Left lung (tissue), 10 donors: ENCODE measurements around the gene RTEL1. TPM values are rescaled to one million over a fixed set of nuclear protein-coding genes. Genes with fewer than 3 reads are reported as not detected.

Experiments
- ATAC-seq: fragments of 200-7000 bp; cut with Tn5 transposase; one replicate; pipeline ENCODE4 v1.9.1; 2020; ENCODE audit warnings: moderate library complexity
- DNase-seq, 4 donors: peaks; one replicate each; pipeline ENCODE4 v3.0.0-alpha.2; 2013 to 2020
- H3K27ac ChIP-seq, 2 donors: fragments of 200-600 bp; sonication (generic) in 1 of 2; one replicate each; pipeline versions ENCODE4 v1.5.0 to v1.8.0; 2020 to 2021
- H3K27me3 ChIP-seq, 2 donors: fragments of 200-600 bp; sonication (generic) in 1 of 2; one replicate each; pipeline versions ENCODE4 v1.5.0 to v1.8.0; 2020 to 2021
- H3K36me3 ChIP-seq, 2 donors: fragments of 200-600 bp; sonication (generic) in 1 of 2; one replicate each; pipeline versions ENCODE4 v1.5.0 to v1.8.0; 2020 to 2021
- H3K4me1 ChIP-seq, 2 donors: fragments of 200-600 bp; one replicate each; pipeline ENCODE4 v1.8.0; 2021
- H3K4me3 ChIP-seq, 2 donors: fragments of 200-600 bp; sonication (generic) in 1 of 2; one replicate each; pipeline versions ENCODE4 v1.5.0 to v1.8.0; 2020 to 2021; ENCODE audit warnings: mild to moderate bottlenecking in 1 of 2
- H3K9me3 ChIP-seq, 2 donors: fragments of 200-600 bp; sonication (generic) in 1 of 2; one replicate each; pipeline versions ENCODE4 v1.5.0 to v1.8.0; 2020 to 2021
- intact Hi-C, 2 donors: fragments of 100-400 bp; cut with DNase I; formaldehyde crosslinking; loops; one replicate each; pipeline versions ENCODE4 v1.11.2 to v1.14.2; 2022
- polyA plus RNA-seq, 6 donors: library from polyadenylated mRNA; unstranded; fragments of 120-200 nt; gene quantifications; one replicate each; pipeline ENCODE4 v1.2.1, GENCODE V29; 2013; ENCODE audit not compliant: insufficient read length in 6 of 6
- total RNA-seq, 2 donors: library from RNA; stranded (reverse); fragmentation: NEBNext Ultra II Directional; extraction: Animal tissue kit (Norgen Biotek cat#: 25700); gene quantifications; one replicate each; pipeline ENCODE4 v1.2.1, GENCODE V29; 2021
- TF ChIP-seq, protein P1 (sequence below), 2 donors: fragments of 200-600 bp; sonication (generic) in 1 of 2; IDR thresholded peaks; one replicate each; pipeline versions ENCODE4 v1.5.0 to v1.8.0; 2021; ENCODE audit warnings: antibody characterized with exemption in 2 of 2
- donor health status: DM: no; HTN: yes; CAD: no.
- donor health status: DM: no; HTN: no; CAD: no.

RTEL1 gene
- total and polyA plus RNA-seq, 8 donors = 19.6 to 38.8 (median 22.4) TPM

DNA sequence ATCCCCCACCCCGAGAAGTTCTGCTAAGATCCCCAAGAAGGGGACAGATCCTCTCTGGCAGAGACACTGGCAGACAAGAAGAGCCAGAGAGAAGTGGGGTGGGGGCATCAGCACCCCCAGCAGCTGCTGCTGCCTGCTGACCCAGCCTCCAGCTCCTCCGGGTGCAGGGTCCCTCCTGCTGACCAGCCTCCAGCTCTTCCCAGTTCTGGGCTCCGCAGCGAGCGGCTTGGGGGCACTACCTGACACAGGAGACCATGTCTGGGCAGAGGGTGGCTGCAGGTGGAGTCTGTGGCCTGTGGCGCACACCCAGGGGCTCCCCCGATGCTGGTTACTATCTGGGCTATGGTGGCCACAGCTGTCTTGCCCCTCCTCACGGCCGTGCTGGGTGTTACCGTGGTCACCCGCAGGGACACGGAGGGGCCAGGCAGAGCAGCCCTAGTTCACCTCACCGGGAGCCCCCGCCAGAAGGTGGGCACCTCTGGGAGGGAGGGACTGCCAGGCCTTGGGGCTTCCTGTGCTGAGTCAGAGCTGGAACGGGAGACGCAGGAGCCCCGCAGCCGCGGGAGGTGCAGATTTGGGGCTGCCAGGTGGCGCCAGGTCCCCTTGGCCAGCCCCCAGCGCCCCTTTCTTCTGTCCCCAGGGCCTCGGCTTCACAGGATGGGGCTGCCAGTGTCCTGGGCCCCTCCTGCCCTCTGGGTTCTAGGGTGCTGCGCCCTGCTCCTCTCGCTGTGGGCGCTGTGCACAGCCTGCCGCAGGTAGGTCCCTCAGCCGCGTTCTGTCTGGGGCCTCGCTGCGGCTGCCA is 79.0 kb downstream of the RTEL1 start:
- peak overlapping the region in 1 of 2 donors; percentile 43 for H3K4me3 ChIP-seq
- H3K4me1 ChIP-seq = peaks cover 31 to 46% of the 10 kb centered on the region in 2 donors
- peaks cover 0 to 51% of the 10 kb centered on the region in 2 donors for H3K36me3 ChIP-seq

DNA sequence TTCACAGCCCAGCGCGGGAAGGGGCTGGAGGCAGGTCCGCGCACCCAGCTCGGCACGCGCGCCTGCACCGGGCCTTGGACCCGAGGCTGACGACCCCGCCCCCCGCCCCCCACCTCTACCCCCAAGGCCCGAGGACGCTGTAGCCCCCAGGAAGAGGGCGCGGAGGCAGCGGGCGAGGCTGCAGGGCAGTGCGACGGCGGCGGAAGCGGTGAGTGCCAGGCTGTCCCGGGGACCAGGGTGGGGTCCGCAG is 79.5 kb downstream of the RTEL1 start:
- Histone ChIP-seq H3K9me3 (no peaks in the 10 kb centered on the region), H3K36me3 (peaks cover 0 to 57% of the 10 kb centered on the region in 2 donors), H3K27me3 (peaks cover 0 to 26% of the 10 kb centered on the region in 2 donors), H3K4me3 (peak overlapping the region in 1 of 2 donors; percentile 43), H3K4me1 (peaks cover 31 to 48% of the 10 kb centered on the region in 2 donors), H3K27ac (peak overlapping the region in 1 of 2 donors; percentile 41)
- DNase-seq = no peak
- intact Hi-C loops = no loop called here
- TF ChIP-seq, protein P1, sequence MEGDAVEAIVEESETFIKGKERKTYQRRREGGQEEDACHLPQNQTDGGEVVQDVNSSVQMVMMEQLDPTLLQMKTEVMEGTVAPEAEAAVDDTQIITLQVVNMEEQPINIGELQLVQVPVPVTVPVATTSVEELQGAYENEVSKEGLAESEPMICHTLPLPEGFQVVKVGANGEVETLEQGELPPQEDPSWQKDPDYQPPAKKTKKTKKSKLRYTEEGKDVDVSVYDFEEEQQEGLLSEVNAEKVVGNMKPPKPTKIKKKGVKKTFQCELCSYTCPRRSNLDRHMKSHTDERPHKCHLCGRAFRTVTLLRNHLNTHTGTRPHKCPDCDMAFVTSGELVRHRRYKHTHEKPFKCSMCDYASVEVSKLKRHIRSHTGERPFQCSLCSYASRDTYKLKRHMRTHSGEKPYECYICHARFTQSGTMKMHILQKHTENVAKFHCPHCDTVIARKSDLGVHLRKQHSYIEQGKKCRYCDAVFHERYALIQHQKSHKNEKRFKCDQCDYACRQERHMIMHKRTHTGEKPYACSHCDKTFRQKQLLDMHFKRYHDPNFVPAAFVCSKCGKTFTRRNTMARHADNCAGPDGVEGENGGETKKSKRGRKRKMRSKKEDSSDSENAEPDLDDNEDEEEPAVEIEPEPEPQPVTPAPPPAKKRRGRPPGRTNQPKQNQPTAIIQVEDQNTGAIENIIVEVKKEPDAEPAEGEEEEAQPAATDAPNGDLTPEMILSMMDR (IDR thresholded peaks at IDR 0.05) = no peak
- ATAC-seq = no peak

More for the DNA sequence above, 79.0 kb downstream of the RTEL1 start:
- Histone ChIP-seq H3K9me3 (no peaks in the 10 kb centered on the region), H3K27ac (peak overlapping the region in 1 of 2 donors; percentile 41), H3K27me3 (peaks cover 0 to 26% of the 10 kb centered on the region in 2 donors)
- no peak for ATAC-seq
- TF ChIP-seq, protein P1 (IDR thresholded peaks at IDR 0.05) = no peak
- intact Hi-C loops = no loop called here
- peak in 1 of 4 donors; percentile 80 for DNase-seq

DNA sequence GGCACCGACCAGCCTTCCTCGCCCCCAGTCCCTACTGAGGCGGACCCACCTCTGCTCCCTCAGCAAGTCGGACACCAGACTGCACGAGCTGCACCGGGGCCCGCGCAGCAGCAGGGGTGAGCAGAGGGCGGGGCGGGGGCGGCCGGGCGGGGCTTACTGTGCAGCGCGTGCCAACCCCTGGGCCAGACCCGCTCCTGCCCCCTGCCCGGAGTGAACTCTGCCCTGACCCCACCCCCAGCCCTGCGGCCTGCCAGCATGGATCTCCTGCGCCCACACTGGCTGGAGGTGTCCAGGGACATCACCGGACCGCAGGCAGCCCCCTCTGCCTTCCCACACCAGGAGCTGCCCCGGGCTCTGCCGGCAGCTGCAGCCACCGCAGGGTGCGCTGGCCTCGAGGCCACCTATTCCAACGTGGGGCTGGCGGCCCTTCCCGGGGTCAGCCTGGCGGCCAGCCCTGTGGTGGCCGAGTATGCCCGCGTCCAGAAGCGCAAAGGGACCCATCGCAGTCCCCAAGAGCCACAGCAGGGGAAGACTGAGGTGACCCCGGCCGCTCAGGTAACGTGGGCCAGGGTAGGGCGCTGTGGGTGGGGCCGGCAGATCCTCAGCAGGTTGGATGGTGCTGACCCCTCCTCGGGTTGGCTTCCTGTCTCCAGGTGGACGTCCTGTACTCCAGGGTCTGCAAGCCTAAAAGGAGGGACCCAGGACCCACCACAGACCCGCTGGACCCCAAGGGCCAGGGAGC is 80.0 kb downstream of the RTEL1 start:
- intact Hi-C loops = no loop called here
- H3K4me3 ChIP-seq = peak overlapping the region in 1 of 2 donors; percentile 43
- TF ChIP-seq, protein P1 (IDR thresholded peaks at IDR 0.05) = no peak
- H3K4me1 ChIP-seq = peaks cover 31 to 48% of the 10 kb centered on the region in 2 donors
- peaks cover 0 to 60% of the 10 kb centered on the region in 2 donors for H3K36me3 ChIP-seq
- peak in 1 of 4 donors; percentile 76 for DNase-seq
- H3K27ac ChIP-seq = peak overlapping the region in 1 of 2 donors; percentile 41
- H3K9me3 ChIP-seq = no peaks in the 10 kb centered on the region
- no peak for ATAC-seq
- H3K27me3 ChIP-seq = peaks cover 0 to 26% of the 10 kb centered on the region in 2 donors

DNA sequence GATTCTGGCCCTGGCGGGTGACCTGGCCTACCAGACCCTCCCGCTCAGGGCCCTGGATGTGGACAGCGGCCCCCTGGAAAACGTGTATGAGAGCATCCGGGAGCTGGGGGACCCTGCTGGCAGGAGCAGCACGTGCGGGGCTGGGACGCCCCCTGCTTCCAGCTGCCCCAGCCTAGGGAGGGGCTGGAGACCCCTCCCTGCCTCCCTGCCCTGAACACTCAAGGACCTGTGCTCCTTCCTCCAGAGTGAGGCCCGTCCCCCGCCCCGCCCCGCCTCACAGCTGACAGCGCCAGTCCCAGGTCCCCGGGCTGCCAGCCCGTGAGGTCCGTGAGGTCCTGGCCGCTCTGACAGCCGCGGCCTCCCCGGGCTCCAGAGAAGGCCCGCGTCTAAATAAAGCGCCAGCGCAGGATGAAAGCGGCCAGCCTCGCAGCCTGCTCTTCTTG is 80.6 kb downstream of the RTEL1 start:
- TF ChIP-seq, protein P1 (IDR thresholded peaks at IDR 0.05) = no peak
- peak; percentile 45 for ATAC-seq
- H3K36me3 ChIP-seq = peaks cover 0 to 60% of the 10 kb centered on the region in 2 donors
- H3K9me3 ChIP-seq = no peaks in the 10 kb centered on the region
- peak in 2 of 4 donors; percentile 60 to 91 for DNase-seq
- H3K4me3 ChIP-seq = peak overlapping the region; percentile 43 to 53
- peaks cover 31 to 48% of the 10 kb centered on the region in 2 donors for H3K4me1 ChIP-seq
- peaks cover 0 to 26% of the 10 kb centered on the region in 2 donors for H3K27me3 ChIP-seq
- intact Hi-C loops = no loop called here
- peak overlapping the region; percentile 63 to 78 for H3K27ac ChIP-seq
